GM19452 (cell line): ENCODE results near the gene RETREG3.
"Not testable (repeated sequence)": the region's sequence is repeated elsewhere in the genome, so short reads cannot be mapped to it uniquely, and the experiment has no call there.

Experiments
- ATAC-seq: cut with Tn5 transposase; IDR thresholded peaks from one replicate; pipeline ENCODE4 v1.9.1; 2021; ENCODE audit not compliant: unreplicated experiment

Gene RETREG3

DNA sequence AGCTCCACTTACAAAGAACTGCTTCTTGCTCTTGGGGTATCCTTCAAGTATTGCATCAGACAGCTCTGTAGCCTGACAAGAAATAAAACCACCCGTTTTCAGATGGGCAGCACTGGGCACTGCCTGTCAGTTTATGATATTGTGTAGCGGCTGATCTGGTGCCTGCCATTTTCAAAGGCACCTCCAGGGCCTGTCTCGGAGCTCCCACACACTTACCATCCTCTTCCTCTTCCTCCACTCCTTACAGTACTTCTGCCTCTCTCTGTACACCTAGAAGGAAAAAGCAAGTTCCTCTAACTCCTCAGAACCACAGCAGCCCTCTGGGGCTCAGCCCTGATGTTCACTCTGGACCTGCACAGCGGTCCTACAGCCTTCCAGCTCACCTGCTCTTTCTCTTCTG lies 36.1 kb downstream of the RETREG3 start:
- ATAC-seq = no peak

- ATAC-seq = no peak
Observed at GRCh38 chr17:42571435-42572225, 37.5 kb downstream of the RETREG3 start.

DNA sequence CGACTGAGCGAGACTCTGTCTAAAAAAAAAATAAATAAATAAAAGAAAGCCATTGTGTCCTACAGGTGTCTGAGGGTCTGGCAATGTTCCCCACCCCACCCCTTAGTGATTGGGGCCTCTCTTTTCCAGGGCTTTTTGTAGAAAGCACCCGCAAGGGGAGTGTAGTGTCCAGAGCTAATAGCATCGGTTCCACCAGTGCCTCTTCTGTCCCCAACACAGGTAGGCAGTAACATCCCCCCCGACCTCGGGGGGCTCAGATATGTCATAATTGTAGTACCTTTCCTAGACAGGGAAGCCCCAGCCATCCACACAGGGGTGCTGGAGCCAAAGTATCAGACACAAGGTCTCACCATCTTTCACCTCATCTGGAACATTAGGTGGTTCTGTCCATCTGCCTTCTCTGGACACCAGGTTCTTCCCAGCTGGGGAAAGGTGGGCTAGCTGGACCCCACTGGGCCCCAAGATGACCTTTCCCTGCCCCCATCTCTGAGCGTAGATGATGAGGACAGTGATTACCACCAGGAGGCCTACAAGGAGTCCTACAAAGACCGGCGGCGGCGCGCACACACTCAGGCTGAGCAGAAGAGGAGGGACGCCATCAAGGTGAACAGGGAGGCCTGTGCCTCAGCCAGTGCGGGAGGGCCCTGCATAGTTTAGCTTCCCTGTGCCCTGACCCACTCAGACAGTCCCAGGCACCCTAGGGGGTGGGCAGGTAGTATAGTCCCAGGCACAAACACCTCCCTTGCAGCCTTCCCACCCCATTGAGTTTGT lies 40.6 kb downstream of the RETREG3 start:
- no peak for ATAC-seq

GRCh38 chr17:42566883-42567573 lies 42.1 kb downstream of the RETREG3 start, which contains the start of gene MLX:
Gene MLX, plus strand, starts transcription at chr17:42567100. Its CDS starts 25 bp downstream, at chr17:42567125.
- ATAC-seq = peak; percentile 49

GRCh38 chr17:42566215-42566882 lies 42.8 kb downstream of the RETREG3 start:
- peak; percentile 2 for ATAC-seq

DNA sequence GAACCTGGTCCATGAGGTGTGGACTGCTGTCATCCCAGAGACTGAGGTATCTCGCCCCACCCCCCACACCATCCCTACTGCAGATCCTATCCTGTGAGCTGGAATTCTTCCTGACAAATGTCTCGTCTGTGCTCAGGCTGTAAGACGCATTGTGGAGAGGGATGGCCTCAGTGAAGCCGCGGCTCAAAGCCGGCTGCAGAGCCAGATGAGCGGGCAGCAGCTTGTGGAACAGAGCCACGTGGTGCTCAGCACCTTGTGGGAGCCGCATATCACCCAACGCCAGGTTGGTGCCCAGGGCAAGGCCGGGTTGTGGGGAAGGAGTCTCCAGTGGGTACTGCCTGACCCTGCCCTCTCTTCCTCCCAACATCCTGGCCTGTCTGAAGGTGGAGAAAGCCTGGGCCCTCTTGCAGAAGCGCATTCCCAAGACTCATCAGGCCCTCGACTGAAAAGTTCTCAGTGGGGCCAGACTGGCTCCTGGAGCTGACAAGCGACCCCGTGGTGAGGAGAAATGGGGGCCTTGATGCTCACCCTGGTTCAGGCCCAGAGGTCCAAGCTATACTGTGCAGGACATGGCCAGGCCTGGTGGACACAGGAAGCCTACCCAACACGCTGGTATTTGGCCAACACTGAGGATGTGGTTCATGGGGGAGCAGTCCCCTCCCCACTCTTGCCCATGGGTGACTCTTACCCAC lies 43.5 kb downstream of the RETREG3 start:
- no peak for ATAC-seq

DNA sequence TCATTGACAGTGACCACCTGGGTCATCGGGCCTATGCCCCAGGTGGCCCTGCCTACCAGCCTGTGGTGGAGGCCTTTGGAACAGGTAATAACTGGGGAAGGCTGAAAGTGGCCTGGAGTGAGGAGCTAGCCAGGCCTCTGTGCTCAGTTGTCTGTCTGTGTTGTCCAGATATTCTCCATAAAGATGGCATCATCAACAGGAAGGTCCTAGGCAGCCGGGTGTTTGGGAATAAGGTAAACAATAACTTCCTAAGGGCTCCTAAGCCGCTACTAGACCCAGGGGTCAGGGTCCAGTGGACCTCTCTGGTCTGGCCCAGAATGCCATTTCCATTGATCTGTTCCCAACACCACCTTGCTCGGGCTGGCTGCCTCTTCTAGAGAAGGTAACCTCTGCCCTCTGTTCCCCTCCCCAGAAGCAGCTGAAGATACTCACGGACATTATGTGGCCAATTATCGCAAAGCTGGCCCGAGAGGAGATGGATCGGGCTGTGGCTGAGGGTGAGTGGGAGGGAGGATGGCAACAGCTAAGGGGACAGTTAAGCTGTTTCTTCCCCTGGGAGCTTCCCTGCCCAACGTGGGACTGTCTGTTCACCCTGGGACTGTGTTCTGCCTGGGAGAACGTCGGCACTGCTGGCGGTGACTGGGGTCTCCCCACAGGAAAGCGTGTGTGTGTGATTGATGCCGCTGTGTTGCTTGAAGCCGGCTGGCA lies 44.2 kb downstream of the RETREG3 start:
- no peak for ATAC-seq

DNA sequence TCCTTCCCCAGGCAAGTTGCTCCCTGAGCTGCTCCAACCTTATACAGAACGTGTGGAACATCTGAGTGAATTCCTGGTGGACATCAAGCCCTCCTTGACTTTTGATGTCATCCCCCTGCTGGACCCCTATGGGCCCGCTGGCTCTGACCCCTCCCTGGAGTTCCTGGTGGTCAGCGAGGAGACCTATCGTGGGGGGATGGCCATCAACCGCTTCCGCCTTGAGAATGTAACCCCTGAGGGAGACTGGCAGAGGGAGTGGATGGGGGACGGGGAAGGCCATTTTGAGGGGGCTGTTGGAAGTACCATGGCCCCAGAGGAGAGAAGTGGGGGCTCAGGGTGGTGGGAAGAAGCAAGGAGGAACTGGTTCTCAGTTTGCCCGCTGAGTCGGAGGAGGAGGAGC lies 45.2 kb downstream of the RETREG3 start:
- no peak for ATAC-seq

DNA sequence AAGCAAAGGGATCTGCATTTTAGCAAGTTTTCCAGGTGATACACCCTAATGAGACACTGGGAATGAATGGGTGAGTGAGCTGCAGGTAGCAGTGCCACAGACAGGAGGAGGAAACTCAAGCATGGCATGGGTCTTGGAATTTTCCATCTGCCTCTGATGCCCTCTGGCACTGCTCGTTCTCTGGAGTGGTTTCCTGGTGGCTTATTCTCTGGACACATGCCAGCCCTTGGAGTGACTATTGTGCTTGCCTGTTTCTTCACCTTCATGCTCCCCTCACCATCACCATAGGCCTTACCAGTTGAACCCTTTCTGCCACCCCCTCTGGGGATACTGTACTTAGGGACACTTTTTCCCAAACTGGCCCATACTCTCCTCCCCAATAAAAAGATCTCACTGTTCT lies 45.6 kb downstream of the RETREG3 start:
- no peak for ATAC-seq

- no peak for ATAC-seq
Observed at GRCh38 chr17:42563143-42563509, 46.0 kb downstream of the RETREG3 start.

- no peak for ATAC-seq
Observed at GRCh38 chr17:42562388-42563142, 46.6 kb downstream of the RETREG3 start.

- peak; percentile 56 for ATAC-seq
Observed at GRCh38 chr17:42561897-42562387, 47.2 kb downstream of the RETREG3 start, which contains the start of gene COASY. Gene COASY, plus strand, starts transcription at chr17:42562148. Its CDS starts 475 bp downstream, at chr17:42562623.

GRCh38 chr17:42560246-42560645 lies 48.9 kb downstream of the RETREG3 start:
- ATAC-seq = no peak

DNA sequence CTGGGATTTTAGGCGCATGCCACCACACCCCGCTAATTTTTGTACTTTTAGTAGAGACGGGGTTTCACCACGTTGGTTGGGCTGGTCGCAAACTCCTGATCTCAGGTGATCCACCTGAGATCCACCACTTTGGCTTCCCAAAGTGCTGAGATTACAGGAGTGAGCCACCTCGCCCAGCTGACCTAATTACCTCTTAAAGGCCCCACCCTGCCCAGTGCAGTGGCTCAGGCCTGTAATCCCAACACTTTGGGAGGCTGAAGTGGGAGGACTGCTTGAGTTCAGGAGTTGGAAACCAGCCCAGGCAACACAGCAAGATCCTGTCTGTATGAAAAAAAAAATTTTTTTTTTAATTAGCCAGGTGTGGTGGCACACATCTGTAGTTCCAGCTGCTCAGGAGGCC lies 50.1 kb downstream of the RETREG3 start:
- ATAC-seq = no peak

DNA sequence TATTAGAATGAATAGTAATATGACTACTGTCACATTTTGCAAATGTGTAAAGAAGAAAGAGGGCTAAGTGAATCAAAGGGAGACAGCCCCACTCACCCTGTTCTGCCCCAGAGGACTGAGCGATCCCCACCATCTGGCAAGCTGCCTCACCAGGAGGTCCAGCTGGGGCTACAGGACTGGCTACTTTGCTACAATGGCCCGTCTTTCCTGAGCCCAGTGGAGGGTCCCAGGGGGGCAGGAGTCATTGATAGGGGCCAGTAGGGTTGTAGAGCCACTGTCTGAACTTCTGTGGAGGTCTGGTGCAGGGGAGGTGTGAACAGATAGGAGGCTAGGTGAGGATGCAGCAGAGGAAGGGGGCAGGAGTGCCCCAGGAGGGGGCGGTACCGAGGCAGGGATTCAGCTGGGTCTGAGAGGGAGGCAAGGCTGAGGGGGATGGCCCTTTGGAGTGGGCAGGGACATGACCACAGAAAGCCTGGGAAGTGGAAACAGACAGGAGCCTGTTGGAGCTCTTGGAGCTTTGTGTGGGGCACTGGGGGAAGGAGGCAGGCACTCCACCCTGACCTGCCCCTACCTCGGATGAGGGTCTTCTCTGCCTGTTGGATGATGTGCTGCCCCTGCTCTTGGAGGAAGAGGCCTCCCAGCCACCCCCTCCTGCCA lies 53.1 kb downstream of the RETREG3 start:
- ATAC-seq = not testable (repeated sequence)

DNA sequence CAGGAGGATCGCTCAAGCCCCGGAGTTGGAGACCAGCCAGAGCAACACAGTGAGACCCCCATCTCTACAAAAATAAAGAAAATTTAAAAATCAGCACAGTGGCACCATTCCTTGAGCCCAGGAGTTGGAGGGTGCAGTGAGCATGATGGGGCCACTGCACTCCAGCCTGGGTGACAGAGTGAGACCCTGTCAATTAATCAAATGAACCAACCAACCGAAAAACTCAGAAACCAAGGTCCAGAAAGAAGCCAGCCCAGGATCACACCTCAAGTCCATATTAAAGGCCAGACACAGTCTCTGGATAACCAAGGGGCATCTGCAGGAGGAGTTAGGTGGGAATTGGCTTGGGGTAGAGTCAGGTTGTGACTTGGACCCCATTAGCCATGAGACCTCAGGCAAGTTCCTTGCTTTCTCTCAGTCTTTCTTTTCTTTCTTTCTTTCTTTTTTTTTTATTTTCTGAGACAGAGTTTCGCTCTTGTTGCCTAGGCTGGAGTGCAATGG lies 54.0 kb downstream of the RETREG3 start:
- no peak for ATAC-seq

GRCh38 chr17:42554250-42555121 lies 54.7 kb downstream of the RETREG3 start:
- peak; percentile 79 for ATAC-seq
